SU-DHL-6 (cell line): Measurements from ENCODE around the gene CCM2.

Experiments used
- H2AFZ ChIP-seq: fragments of 200-600 bp; sonication (generic); 2 replicates; pipeline ENCODE4 v1.6.1; 2014; ENCODE audit warnings: low read depth, mild to moderate bottlenecking, moderate library complexity, mixed read lengths, antibody characterized with exemption, low read length; ENCODE audit not compliant: severe bottlenecking
- H3F3A ChIP-seq: fragments of 200-600 bp; shearing (Covaris generic); 2 replicates; pipeline ENCODE4 v1.6.0; 2016; ENCODE audit warnings: antibody characterized with exemption, mild to moderate bottlenecking; ENCODE audit not compliant: insufficient read depth
- H3K27ac ChIP-seq: fragments of 200-600 bp; sonication (generic); 2 replicates; pipeline ENCODE4 v1.5.1; 2016; ENCODE audit warnings: low read depth, mild to moderate bottlenecking, low read length, moderate library complexity, mixed read lengths
- H3K27me3 ChIP-seq: fragments of 200-600 bp; sonication (generic), shearing (Covaris generic); 2 replicates; pipeline ENCODE4 v1.6.0; 2014; ENCODE audit warnings: mild to moderate bottlenecking, low read length
- H3K36me3 ChIP-seq: fragments of 200-600 bp; sonication (generic); 2 replicates; pipeline ENCODE4 v1.6.1; 2014; ENCODE audit warnings: mild to moderate bottlenecking, low read length, mixed read lengths
- H3K4me2 ChIP-seq: fragments of 300-600, 200-600 bp; shearing (Covaris generic), sonication (generic); 2 replicates; pipeline ENCODE4 v1.6.0; 2014; ENCODE audit warnings: low read length, low read depth, mild to moderate bottlenecking; ENCODE audit not compliant: poor library complexity, severe bottlenecking
- H3K4me3 ChIP-seq: fragments of 200-600 bp; sonication (generic); 2 replicates; pipeline ENCODE4 v1.5.1; 2014; ENCODE audit warnings: antibody characterized with exemption, low read length, mild to moderate bottlenecking, mixed read lengths; ENCODE audit not compliant: insufficient read depth, poor library complexity, severe bottlenecking
- H3K79me2 ChIP-seq: fragments of 200-600 bp; sonication (generic); 2 replicates; pipeline ENCODE4 v1.6.1; 2014; ENCODE audit warnings: mild to moderate bottlenecking, low read length, moderate library complexity; ENCODE audit not compliant: insufficient read depth
- H3K9ac ChIP-seq: fragments of 200-600 bp; sonication (generic); 2 replicates; pipeline ENCODE4 v1.7.0; 2014; ENCODE audit warnings: mild to moderate bottlenecking, low read length
- H3K9me2 ChIP-seq: fragments of 200-600 bp; sonication (generic); replicated peaks from 2 replicates; pipeline ENCODE4 v1.6.1; 2014; ENCODE audit warnings: low read length; ENCODE audit not compliant: insufficient read depth
- H3K9me3 ChIP-seq: fragments of 200-600 bp; sonication (generic); 2 replicates; pipeline ENCODE4 v1.6.1; 2014; ENCODE audit warnings: low read length, mixed read lengths; ENCODE audit not compliant: insufficient read depth
- H4K20me1 ChIP-seq: fragments of 200-600 bp; sonication (generic); 2 replicates; pipeline ENCODE4 v1.6.1; 2014; ENCODE audit warnings: low read depth, mild to moderate bottlenecking, antibody characterized with exemption, low read length, moderate library complexity, mixed read lengths
- CTCF ChIP-seq: fragments of 200-600 bp; sonication (generic); IDR thresholded peaks from one replicate; pipeline ENCODE4 v1.5.1; 2017; ENCODE audit warnings: antibody characterized with exemption, mild to moderate bottlenecking, low read length, moderate library complexity; ENCODE audit not compliant: insufficient read depth, poor library complexity, severe bottlenecking
- EZH2phosphoT487 ChIP-seq: fragments of 200-600 bp; sonication (generic), shearing (Covaris generic); conservative IDR thresholded peaks from 2 replicates; pipeline ENCODE4 v1.6.1; 2018; ENCODE audit warnings: mild to moderate bottlenecking, antibody characterized with exemption, low read length, moderate library complexity, mixed read lengths

The CCM2 gene

GRCh38 chr7:44986218-44987053 is 13.6 kb upstream of the CCM2 start:
- Histone ChIP-seq H3K4me2 (peak overlapping the region; percentile 83), H3K79me2 (peaks cover 34% of the 10 kb centered on the region), H3F3A (peaks cover 52% of the 10 kb centered on the region), H3K9ac (peak overlapping the region; percentile 91), H2AFZ (peak overlapping the region; percentile 42), H3K4me3 (peak overlapping the region; percentile 90), H3K36me3 (peaks cover 35% of the 10 kb centered on the region), H4K20me1 (peaks cover 12% of the 10 kb centered on the region), H3K27me3 (no peaks in the 10 kb centered on the region), H3K9me3 (no peaks in the 10 kb centered on the region), H3K27ac (peak overlapping the region; percentile 95), H3K9me2 (no peaks in the 10 kb centered on the region)
- TF ChIP-seq EZH2phosphoT487: no peak
- TF ChIP-seq CTCF: no peak

- peaks cover 12% of the 10 kb centered on the region for H4K20me1 ChIP-seq
- peaks cover 44% of the 10 kb centered on the region for H3F3A ChIP-seq
- H3K4me3 ChIP-seq: no peak overlapping the region
- peaks cover 34% of the 10 kb centered on the region for H3K79me2 ChIP-seq
- peak overlapping the region; percentile 83 for H3K4me2 ChIP-seq
- H3K9me2 ChIP-seq: no peaks in the 10 kb centered on the region
- peak overlapping the region; percentile 91 for H3K9ac ChIP-seq
- no peaks in the 10 kb centered on the region for H3K9me3 ChIP-seq
- no peak overlapping the region for H2AFZ ChIP-seq
- H3K36me3 ChIP-seq: peaks cover 35% of the 10 kb centered on the region
- no peaks in the 10 kb centered on the region for H3K27me3 ChIP-seq
- no peak overlapping the region for H3K27ac ChIP-seq
- no peak for TF ChIP-seq EZH2phosphoT487
- TF ChIP-seq CTCF: no peak
Measured at GRCh38 chr7:44987457-44987856, 12.5 kb upstream of the CCM2 start.

- Histone ChIP-seq H3K4me2 (peak overlapping the region; percentile 83), H3K79me2 (peaks cover 34% of the 10 kb centered on the region), H4K20me1 (peaks cover 12% of the 10 kb centered on the region), H3K27me3 (no peaks in the 10 kb centered on the region), H3K36me3 (peaks cover 31% of the 10 kb centered on the region), H3K27ac (no peak overlapping the region), H3F3A (peaks cover 38% of the 10 kb centered on the region), H2AFZ (no peak overlapping the region), H3K9me3 (no peaks in the 10 kb centered on the region), H3K9ac (0 out of 2 replicates have a peak overlapping the region, but pooled peaks have one; percentile 91), H3K9me2 (no peaks in the 10 kb centered on the region), H3K4me3 (no peak overlapping the region)
- TF ChIP-seq CTCF (no peak), EZH2phosphoT487 (no peak)
Measured at GRCh38 chr7:44987996-44988395, 12.0 kb upstream of the CCM2 start.
